ENCODE results near the gene TNFAIP8.

Gene TNFAIP8

DNA sequence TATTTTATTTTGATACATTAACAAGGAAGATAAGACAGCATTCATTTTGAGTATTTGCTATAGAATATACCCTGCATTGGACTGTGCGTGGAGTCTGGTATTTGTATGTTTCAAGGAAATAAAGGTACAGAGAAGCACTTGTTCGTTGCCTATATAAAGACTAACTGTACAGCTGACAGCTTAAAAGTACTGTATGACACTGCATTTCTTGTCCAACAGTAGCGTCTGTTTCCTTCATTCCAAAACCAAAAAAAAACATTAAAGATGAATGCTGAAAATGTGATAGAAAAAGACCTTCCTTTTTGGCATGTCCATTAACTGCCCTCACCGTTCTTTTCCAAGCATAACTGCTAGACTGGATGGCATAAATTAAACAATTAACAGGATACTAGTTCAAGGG is 15.3 kb downstream of the TNFAIP8 start:
- DNase-seq: no peak

DNA sequence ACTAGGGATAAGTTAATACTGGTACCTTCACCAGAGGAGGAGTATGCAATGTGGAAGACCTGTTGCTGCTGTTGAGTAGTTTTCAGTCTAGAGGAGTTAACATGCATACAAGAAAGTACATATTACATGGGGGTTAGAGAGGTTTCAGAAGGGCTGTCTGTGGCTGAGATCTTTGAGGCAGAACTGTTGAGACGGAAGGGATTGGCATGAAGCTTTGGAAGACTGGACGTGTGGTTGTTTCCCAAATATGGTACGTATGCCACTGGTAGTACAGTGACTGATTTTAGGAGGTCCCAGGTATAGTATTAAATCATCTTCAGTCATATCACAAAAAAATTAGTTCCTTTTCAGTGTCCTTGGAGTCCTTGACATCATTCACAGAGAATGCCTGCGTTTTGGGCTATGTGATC is 17.6 kb downstream of the TNFAIP8 start:
- no peak for DNase-seq

DNA sequence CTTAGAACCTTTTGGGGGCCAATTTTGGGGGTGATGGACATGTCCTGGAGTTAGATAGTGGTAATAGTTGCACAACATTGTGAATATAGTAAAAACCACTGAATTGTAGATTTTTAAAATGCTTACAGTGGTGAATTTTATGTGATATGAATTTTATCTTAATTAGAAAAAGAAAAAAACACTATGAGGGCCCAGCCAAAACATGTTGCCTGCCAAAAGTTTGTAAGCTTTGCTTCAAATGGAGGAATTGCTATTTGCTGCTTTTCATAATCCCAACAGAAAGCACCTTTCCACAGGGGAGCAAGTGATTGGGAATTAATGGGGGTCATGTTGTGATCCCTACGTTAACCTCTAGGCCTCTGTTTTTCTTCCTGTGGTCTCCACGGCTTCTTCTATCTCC is 19.1 kb downstream of the TNFAIP8 start:
- no peak for DNase-seq

DNA sequence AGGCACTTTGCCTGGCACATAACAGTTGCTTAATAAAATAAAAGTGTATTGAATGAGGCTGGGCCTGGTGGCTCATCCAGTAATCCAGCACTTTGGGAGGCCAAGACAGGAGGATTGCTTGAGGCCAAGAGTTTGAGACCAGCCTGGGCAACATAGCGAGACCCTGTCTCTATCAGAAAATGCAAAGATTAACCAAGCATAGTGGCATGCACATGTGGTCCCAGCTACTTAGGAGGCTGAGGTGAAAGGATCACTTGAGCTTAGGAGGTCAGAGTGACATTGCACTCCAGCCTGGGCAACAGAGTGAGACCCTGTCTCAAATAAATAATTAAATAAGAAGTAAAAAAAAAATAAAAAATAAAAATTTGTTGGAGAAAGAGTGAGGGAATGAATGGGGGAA is 21.2 kb downstream of the TNFAIP8 start:
- no peak for DNase-seq

DNA sequence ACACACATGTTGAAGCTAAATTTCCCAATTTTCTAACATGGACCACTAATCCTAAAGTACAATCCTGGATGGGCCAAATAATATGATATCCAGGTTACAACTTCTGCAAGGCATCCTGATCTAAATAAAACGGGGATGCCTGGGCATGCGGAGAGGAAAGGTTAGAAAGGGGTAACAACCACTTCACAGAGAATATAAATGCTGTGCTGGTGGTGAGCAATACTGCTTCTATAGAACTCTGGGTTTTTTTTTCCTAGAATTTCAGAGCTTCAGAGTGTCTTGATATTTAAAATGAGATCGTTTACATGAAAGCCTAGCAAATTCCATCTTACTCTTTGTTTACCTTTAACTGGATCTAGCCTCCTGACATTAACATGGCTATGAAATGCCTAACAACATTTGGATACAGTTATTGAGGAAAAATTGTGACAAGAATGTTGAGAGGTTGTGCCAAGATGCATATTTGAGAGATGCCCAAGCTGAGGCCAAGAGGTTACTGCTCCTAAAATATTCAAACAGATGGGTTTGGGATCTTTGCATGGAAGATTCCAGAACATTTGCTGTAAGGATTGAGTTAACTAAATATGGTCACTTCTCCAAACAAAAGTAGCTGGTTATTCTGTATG is 22.4 kb downstream of the TNFAIP8 start:
- no peak for DNase-seq

DNA sequence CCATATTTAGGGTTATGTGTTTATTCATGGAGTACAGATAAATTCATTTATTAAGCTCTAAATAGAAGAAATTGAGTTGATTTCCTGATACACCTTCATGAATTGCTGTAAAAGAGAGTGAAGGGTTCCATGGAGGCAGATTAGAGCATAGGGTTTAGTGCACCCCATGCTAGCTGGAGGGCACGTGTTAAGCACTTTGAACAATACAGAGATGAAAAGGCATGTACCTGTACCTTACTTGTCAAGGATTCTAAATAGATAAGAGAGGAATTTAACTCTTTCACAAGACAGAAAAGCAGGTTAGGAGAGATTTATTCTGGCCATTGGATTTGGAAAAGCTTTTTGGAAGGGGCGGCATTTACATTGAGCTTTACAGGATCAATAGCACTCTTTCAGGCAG is 23.3 kb downstream of the TNFAIP8 start:
- DNase-seq: no peak

DNA sequence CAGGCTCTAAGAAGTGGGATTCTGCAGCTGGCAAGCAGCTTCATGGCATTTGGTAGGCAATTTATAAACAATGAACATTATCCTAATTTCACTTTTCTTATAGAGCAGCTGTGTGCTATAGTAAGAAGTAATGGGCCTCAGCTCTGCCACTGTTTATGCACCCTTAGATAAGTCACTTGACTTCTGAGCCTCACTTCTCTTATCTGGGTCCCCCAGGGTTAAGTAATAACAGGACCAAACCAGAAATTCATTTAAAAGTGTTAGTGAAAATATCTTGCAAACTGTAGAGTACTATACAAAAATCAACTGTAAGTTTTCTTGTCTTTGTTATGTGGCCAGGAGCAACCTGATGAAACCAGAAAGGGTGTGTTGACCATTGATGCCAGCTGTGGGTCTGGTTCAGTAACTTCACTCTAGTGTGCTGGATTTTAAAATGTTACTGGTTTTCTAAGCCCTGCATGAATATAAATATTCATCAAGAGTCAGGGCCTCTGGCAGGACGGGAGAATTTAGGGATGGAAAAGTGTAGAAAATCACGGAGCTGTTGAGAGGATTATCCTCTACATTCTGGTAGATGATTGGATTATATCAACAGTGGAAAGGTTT is 24.2 kb downstream of the TNFAIP8 start:
- no peak for DNase-seq

DNA sequence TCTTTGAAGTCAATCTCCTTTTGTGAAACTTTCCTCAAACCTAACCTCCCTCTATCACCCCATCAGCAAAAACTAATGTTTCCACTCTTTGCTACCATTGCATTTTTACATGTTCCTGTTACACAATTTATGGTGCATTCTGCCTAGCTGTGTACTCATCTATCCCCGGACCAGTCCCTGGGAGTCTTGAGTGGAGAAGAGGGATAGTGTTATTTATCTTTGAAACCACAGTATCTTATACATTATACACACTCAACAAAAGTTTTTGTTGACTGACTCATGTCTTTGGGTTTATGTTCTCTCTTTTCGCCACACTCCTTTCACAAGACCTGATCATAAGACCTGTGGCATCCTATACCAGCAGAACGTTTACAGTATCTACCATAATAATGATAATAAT is 26.4 kb downstream of the TNFAIP8 start:
- DNase-seq: no peak

DNA sequence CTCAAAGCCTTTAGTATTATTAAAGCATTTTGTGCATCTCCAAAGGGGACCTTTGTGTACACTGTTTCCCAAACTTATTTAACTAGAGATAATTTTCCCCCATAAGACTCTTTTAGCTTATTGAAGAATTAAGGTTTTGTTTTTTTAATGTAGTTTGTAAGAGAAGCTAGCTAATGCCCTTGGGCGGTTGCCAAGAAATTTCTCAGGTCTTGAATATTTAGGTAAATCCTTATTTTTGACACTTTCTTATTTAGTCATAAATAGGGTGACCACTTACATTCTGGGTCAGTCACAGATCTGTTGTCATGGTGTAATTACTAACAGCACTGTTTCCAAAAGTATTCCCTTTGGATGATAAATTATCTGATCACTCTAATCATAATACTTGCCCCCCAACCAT is 27.2 kb downstream of the TNFAIP8 start:
- no peak for DNase-seq

DNA sequence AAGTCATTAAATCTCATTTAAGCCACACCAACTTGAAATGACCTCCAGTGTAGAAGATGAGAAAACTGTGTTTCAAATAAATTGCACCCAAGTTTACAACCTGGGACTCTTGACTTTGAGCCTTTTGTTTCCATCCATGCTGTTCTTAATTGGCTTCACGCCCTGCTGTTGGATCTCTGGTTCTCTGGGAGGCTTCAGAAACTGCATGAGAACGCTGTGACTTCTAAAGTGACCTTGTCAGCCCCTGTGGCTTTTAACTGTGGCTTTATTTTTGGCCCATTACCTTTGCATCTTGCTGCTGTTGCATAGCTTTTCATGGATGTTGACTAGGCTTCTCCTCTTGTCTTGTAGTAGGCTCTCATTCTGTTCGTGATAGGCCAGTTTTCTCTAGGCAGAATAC is 29.3 kb downstream of the TNFAIP8 start:
- DNase-seq: no peak

DNA sequence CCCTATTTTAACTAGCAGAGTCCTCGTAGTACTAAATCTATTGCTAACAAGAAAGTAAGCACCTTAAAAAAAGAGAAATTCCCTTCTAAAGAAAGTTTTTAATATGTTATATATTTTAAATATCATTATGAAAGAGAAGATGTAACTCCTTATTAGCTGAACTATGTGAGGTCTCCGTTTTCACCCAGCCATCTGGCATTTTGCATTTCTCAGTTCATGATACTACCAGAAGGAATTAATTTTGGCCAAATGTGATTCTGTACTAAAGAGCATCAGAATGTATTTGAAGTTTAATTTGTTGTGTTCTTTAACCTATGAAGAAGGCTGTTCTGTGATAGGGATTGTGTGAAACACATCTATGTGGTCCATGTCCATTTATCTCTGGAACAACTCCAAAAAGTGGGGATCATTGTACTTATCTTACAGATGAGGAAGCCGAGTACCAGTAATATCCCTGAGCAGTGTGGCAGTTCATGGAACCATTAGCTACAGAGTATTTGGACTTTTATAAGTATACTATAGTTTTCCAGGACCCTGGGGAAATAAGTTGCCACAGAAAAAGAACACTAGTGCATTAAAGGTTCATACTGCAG is 29.8 kb downstream of the TNFAIP8 start:
- no peak for DNase-seq

DNA sequence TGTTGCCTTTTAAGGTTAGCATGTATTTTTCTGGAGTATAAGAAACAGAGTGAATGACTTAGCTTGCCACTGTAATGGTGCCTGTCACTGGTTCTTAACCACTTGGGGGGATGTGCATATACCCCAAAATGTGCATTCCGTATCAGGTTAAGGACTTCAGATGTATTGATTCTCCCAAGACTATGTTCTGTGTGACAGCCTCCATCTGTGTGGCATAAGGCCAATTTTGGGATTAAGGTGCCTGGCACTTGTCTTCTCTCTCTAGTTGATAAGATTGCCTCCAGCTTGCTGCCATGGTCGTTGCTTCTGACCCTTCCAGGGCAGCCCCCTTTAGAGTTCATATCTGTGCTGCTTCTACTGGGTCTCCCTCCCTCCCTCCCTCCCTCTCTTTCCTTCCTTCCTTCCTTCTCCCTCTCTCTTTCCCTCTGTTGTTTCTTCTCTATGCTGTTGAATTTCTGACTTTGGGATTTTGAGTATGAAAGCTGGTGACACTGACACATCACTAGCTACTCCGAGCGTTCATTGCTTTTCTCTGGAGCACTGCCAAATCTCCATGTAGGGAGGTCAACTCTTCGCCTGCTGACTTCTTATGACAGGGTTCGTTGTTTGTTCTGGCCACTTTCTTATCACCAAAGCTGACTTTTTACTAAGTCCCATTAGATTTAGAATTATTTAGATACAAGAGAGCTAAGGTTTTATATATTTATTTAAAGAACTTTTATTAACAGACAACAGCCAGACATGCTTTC is 31.0 kb downstream of the TNFAIP8 start:
- DNase-seq: no peak

DNA sequence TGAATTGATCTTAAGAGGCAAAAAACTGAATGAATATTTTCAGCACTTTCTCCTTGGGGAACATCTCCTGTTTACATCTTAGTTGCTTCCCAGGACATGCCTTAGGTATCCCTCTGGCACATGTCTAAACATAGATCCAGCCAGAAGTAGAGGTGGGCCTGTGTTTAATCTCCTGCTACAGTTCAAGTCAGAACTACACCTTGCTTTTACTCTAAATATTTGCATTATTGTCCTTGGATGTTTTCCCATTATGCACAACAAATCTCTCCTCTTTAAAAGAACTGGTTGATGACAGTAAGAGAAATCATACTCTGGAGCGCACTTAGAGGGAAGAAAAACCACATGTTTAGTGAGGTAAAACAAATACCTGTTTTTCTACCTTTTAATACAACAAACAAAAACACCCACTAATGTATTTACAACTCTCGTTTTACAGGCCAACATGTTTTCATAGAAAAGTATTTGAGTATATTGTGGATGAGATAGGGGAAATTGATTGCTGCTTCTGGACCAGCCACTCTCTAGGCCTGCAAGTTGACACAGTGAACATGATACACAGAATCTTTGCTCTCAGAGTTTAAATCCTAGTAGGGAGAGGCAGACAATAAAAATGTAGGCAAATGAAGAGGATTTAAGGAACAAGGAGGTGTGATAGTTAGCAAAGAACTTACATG is 32.3 kb downstream of the TNFAIP8 start:
- DNase-seq: no peak

DNA sequence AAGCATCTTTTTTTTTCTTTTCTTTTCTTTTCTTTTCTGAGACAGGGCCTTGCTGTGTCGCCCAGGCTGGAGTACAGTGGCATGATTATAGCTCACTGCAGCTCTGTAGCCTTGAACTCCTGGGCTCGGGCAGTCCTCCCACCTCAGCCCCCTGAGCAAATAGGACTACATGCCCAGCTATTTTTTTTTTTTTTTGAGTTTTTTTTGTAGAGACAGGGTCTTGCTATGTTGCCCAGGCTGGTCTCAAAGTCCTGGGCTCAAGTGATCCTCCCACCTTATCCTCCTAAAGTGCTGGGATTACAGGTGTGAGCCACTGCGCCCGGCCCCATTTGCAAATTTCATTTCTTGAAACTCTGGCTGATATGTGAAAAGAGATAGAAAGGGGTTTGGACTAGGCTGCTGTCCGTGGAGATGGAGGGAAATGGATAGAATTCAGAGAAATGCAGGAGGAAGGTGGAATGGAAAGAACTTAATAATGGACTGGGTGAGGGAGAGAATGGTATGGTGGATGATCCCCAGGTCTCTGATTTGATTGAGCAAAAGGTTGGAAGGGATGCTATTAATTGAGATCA is 32.9 kb downstream of the TNFAIP8 start:
- DNase-seq: no peak

DNA sequence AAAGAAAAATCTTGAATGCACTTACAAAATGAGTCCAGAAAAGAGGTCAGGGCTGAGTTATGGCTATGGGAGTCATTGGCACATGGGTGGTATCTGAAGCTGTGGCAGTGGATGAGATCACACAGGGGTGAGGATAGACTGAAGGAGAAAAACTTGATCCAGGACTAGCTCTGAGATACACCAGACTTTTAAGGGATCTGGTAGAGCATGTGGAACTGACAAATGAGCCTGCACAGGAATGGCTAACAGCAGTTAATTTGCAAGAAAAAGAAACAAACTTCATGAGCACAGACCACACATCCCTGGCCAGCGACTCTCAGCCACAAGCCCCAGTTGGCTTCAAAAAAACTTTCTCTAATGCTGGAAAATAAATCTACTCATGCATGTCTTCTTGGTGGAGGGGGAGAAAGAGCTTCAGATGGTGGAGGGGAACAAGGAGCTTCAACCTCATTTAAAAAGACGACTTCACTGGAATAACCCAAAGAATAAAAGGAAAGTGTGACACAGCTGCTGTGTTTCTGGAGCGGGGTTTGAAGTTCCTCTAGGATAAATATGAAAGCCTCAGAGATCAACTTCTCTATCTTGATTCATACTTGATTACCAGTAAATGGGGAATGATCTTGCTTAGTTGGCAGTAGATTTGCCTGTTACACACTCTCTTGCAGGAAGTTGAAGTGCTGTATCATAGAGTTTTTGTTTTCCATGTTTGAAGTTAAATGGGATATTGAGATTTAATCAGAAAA is 33.6 kb downstream of the TNFAIP8 start:
- DNase-seq: no peak

DNA sequence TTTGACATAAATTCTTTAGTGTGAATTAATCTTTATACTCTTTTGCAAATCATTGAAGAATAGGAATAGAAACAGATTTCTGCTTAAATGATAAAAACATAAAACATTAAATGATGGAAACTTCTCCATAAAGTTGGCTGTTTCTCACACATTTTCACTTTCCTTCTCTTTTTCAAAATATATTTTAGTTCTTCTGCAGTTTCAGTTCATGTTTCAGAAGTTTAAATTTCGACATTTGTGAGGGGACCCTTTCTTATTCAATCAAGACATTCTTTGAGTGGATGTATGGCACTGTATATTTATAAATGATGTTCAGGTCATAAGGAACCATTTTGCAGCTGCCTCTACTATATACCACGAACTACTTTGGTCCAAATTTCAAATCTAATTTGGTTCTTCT is 34.6 kb downstream of the TNFAIP8 start:
- no peak for DNase-seq

DNA sequence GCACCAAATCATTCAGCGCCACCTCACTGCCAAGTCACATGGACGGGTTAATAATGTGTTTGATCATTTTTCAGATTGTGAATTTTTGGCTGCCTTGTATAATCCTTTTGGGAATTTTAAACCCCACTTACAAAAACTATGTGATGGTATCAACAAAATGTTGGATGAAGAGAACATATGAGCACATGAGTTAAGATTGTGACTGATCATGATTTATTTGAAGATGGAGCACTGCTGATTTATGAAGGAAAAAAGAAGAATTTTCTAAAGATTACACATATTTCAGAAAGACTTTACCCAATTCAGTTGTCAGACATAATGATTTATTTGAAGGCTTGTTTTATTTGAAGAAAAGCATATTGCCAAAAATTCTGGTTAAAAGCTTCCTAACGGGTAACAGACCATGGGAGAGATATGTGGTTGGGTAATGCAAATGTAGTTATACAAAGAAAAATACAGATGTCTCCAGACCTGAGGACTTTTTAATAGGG is 37.4 kb downstream of the TNFAIP8 start:
- no peak for DNase-seq

DNA sequence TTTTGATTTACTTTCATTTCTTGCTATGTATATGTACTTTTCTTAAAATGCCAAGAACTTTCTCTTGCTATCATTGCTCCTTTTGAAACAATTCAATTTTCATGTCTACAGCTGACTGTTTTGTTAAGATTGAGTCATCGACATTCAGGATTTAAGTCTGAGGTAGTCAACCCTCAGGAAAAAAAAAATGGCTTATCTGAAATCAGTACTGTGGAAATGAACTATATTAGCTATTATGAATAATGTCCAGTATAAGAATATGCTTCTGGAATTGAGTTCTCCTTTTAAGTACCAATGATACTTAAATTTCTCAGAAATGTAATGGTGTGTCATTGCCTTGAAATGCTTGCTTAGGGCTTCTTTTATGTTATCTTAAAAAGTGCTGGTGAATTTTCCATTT is 37.9 kb downstream of the TNFAIP8 start:
- DNase-seq: no peak

DNA sequence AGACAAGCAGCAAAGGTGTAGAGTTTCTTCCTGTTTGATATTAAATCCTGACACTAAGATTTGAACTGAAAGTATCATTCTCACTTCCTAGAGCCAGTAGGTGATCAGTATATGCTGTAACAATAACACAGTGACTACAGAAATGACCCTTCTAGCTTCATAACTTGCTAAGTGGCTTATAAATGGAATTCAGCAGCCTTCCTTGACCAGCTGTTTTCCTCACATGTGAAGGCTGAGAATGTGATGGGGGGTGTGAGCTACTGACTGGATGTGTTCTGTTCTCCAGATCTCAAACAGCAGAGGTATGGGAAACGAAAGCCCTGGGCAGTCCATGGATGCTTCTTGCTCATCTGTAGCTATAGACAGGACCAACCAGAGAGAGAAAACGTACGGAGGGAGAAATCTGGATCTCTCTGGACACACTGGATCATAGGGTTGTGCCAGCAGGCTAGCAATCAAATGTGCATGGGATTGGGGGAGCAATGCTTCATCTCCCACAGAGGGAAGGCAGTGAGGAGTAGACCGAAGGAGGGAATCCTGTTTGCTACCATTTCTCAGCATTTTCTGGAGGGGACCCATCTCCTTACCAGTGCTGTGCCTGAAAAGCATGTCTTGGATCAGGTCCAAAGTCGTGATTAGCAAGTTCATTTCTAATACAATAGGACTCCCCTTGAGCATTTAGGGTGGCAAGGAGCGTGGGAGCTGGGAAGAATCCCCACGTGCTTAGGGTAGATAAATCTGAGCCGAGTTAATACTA is 39.4 kb downstream of the TNFAIP8 start:
- no peak for DNase-seq

DNA sequence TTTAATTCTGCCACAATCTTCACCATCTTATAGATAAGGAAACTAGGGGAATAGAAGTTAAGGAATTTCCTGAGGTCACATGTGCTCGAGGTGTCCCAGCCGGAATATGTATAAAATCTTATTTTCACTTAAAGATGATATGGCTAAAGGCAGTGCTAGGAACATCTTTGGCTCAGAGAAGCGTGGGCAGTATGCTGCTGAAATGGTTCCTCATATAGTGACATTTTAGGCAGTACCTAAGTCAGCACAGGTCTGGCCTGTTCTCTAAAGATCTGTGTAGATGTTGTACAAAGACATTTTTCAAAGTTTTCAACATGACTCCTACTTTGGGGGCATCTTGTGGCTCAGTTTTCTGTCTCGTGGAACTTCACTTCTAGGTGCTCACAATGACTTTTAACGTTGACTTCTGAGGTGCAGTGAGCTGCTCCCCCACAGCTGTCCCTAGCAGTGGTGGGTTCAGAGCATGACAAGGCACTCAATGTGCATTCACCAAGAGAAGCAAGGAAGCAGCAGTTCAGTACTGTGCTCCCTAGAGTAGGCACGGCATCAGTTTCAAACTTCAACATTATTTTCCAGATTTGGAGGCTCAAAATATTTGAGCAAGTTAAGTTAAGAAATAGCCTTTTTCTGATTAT is 40.3 kb downstream of the TNFAIP8 start:
- DNase-seq: no peak
